ENCODE measurements around the gene VEZT. TPM values are rescaled to one million over a fixed set of nuclear protein-coding genes. Genes with fewer than 3 reads are reported as not detected.

VEZT gene
- total RNA-seq, result 79.1 and 80.8 TPM in 2 replicates
- long read RNA-seq, full-length matches to known transcripts, result 78 of 211 reads
- long read RNA-seq, partial matches to known transcripts, result 42 of 211 reads
- long read RNA-seq, other reads (novel, unspliced or antisense), result 91 of 211 reads

- H3K36me3 Mint-ChIP-seq (ENCODE audit: low read depth), result peaks cover 2% of the 10 kb centered on the region
- no peaks in the 10 kb centered on the region for H3K27me3 Mint-ChIP-seq (ENCODE audit: low read depth)
- H3K9me3 Mint-ChIP-seq, result no peaks in the 10 kb centered on the region
- H3K27ac Mint-ChIP-seq (ENCODE audit: unreplicated experiment), result peak within 1 kb of the TSS; percentile 99
- no peak for TF ChIP-seq CTCF (conservative IDR thresholded peaks at IDR 0.05)
- peak; percentile 96 for DNase-seq (ENCODE audit: low read depth, low spot score)
- H3K4me1 Mint-ChIP-seq, result peaks cover 51% of the 10 kb centered on the region
- peak within 1 kb of the TSS; percentile 93 for H3K4me3 Mint-ChIP-seq
Measured at GRCh38 chr12:95217377-95218149, at the start of gene VEZT, which contains the start of gene FGD6. Gene VEZT (plus strand): TSS chr12:95217807. CDS start chr12:95217851, 44 bp downstream. Gene FGD6 (minus strand): TSS chr12:95217467. CDS start chr12:95217240, 227 bp downstream.

DNA sequence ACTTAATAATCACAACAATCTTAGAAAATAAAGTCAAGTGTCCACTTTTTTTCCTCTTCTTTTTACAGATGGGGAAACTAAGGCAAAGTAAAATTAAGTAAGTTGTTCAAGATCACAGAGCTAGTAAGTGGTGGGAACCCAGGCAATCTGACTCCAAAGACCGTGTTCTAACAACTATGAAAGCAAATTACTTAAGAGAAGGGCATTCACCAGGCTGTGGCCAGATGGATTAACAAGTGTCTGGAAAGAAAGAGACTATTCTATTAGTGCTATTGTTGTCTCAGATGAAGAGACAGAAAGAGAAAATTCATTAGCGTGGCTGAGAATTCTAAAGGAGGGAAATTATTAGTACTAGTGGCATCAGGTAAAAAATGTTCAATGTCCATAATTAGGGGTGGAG lies 48.9 kb upstream of the VEZT start:
- Mint-ChIP-seq H3K36me3 (ENCODE audit: low read depth) (no peaks in the 10 kb centered on the region), H3K27me3 (ENCODE audit: low read depth) (no peaks in the 10 kb centered on the region), H3K4me1 (peaks cover 9% of the 10 kb centered on the region), H3K9me3 (no peaks in the 10 kb centered on the region), H3K27ac (ENCODE audit: unreplicated experiment) (no peak overlapping the region), H3K4me3 (no peak overlapping the region)
- no peak for TF ChIP-seq CTCF (conservative IDR thresholded peaks at IDR 0.05)
- no peak for DNase-seq (ENCODE audit: low read depth, low spot score)

- no peak for TF ChIP-seq CTCF (conservative IDR thresholded peaks at IDR 0.05)
- no peaks in the 10 kb centered on the region for H3K36me3 Mint-ChIP-seq (ENCODE audit: low read depth)
- peaks cover 9% of the 10 kb centered on the region for H3K4me1 Mint-ChIP-seq
- no peaks in the 10 kb centered on the region for H3K27me3 Mint-ChIP-seq (ENCODE audit: low read depth)
- H3K27ac Mint-ChIP-seq (ENCODE audit: unreplicated experiment), result peak overlapping the region; percentile 13
- H3K9me3 Mint-ChIP-seq, result no peaks in the 10 kb centered on the region
- no peak overlapping the region for H3K4me3 Mint-ChIP-seq
- DNase-seq (ENCODE audit: low read depth, low spot score), result no peak
Measured at GRCh38 chr12:95169368-95169767, 48.2 kb upstream of the VEZT start.

GRCh38 chr12:95173392-95174251 lies 44.0 kb upstream of the VEZT start:
- H3K36me3 Mint-ChIP-seq (ENCODE audit: low read depth), result no peaks in the 10 kb centered on the region
- H3K4me1 Mint-ChIP-seq, result peaks cover 8% of the 10 kb centered on the region
- TF ChIP-seq CTCF (conservative IDR thresholded peaks at IDR 0.05), result no peak
- H3K4me3 Mint-ChIP-seq, result no peak overlapping the region
- no peaks in the 10 kb centered on the region for H3K27me3 Mint-ChIP-seq (ENCODE audit: low read depth)
- H3K9me3 Mint-ChIP-seq, result no peaks in the 10 kb centered on the region
- no peak overlapping the region for H3K27ac Mint-ChIP-seq (ENCODE audit: unreplicated experiment)
- no peak for DNase-seq (ENCODE audit: low read depth, low spot score)

GRCh38 chr12:95177201-95177768 lies 40.3 kb upstream of the VEZT start:
- H3K4me1 Mint-ChIP-seq, result no peaks in the 10 kb centered on the region
- no peak for TF ChIP-seq CTCF (conservative IDR thresholded peaks at IDR 0.05)
- no peaks in the 10 kb centered on the region for H3K27me3 Mint-ChIP-seq (ENCODE audit: low read depth)
- DNase-seq (ENCODE audit: low read depth, low spot score), result no peak
- H3K36me3 Mint-ChIP-seq (ENCODE audit: low read depth), result no peaks in the 10 kb centered on the region
- H3K9me3 Mint-ChIP-seq, result no peaks in the 10 kb centered on the region
- H3K27ac Mint-ChIP-seq (ENCODE audit: unreplicated experiment), result no peak overlapping the region
- no peak overlapping the region for H3K4me3 Mint-ChIP-seq

Data from neural crest cell (in vitro differentiated cells).